Measurements from ENCODE around the gene CDH2.
A peak's percentile ranks its signal among the peaks of the same experiment; 100 is the strongest.

CDH2 gene

DNA sequence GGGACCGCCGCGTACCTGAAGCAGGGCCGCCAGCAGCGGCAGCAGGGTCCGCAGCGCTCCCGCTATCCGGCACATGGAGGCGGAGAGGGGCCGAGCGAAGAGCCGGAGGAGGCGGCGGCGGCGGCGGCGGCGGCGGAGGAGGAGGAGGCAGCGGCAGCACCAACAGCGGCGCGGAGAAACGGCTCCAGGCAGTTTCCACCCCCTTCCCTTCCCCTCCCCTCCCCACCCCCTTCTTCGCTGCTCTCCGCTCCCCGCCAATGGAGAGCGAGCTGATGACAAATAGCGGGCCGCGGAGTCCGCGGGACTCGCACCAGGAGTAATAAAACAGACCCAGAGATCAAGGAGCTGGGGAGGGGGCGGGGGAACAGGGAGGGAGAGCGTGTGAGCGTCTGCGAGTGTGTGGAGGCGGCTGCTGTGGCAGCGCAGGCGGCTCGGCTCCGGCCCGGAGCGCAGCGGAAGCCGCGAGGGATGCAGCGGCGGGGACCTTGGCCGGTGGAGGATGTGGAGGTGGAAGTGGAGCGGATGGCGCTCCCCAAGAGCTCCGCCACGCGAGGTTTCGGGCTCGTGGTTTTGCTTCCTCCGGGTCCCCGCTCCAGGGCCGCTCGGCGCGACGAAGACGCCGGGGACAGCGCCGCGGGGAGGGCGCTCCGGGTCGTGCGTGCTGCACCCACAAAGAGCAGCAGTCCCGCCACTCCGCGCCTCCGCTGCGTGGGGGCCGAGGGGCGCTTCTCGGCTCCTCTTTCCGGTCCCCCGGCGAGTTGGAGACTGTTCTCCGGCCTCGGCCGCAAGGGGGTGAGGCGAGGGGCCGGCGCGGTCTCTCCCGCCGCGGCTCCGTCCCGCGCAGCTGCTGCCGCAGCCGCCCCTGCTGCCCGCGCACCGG is at the start of gene CDH2:
Gene CDH2, minus strand, starts transcription at position 183 of the 880 bp plus-strand sequence. Its CDS starts 108 bp downstream, at position 75.
- DNase-seq: peak in 57 of 58 donors; percentile 34 to 91 (median 78)

GRCh38 chr18:28212060-28212459 is 35.1 kb upstream of the CDH2 start:
- DNase-seq: no peak

GRCh38 chr18:28208712-28209265 is 31.9 kb upstream of the CDH2 start:
- DNase-seq: no peak

- DNase-seq: no peak
Measured at GRCh38 chr18:28208268-28208667, 31.3 kb upstream of the CDH2 start.

- no peak for DNase-seq
Measured at GRCh38 chr18:28204154-28204553, 27.2 kb upstream of the CDH2 start.

GRCh38 chr18:28201056-28201455 is 24.1 kb upstream of the CDH2 start:
- DNase-seq: no peak

DNA sequence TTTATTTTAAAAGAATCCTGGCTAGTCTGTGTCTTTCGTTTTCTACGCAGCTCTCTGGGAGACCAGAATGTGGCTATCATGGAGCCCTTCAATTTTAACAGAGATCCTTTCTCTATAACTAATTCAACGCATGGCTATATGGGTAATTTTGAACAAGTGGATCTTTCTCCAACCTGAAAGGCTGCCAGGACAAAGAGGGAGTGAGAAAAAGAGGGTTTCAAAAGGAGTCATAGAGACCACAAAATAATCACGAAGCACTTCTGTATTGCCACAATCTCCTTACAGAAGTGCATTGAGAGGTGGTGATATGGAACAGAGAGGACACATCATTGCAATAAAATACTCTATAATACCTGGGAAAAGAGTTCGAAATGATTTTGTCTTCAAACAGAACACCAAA is 21.7 kb upstream of the CDH2 start:
- peak in 1 of 58 donors; percentile 3 for DNase-seq

GRCh38 chr18:28193177-28193778 is 16.3 kb upstream of the CDH2 start:
- no peak for DNase-seq

DNA sequence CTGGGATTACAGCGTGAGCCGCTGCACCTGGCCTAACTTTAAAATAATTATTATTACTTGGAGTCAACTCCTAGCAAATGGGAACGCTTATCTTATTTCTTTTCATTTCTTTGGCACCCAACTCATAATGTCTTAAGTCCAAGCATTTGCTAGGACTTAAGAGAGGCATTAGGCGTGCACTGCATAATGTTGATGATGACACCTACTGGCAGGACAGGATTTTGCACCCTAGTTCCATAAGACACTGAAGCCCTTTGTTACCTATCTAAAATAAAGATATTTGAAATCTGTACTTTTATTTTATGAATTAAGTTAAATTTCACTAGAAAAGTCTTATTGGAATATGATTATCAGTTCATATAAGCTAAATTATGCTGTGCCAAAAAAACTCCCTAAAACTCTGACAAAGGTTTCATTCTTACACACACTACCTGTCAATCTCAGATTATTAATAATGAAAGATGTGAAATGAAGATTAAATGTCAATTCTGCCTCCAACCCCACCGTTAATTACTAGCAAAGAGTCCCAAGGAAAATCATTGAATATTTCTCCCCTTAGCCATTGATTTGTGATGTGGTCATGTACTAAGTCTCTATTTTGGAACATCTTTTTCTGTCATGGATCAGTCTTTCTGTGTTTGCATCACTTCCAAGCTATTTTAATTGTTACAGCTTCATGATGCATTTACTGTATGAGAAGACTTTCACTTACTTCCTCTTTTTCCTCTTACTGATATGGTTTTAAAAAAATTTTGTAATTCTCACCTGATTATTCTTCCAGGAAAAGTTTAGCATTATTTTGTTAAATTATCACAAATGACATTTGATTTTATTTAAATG is 12.7 kb upstream of the CDH2 start:
- peak in 1 of 58 donors; percentile 3 for DNase-seq

DNA sequence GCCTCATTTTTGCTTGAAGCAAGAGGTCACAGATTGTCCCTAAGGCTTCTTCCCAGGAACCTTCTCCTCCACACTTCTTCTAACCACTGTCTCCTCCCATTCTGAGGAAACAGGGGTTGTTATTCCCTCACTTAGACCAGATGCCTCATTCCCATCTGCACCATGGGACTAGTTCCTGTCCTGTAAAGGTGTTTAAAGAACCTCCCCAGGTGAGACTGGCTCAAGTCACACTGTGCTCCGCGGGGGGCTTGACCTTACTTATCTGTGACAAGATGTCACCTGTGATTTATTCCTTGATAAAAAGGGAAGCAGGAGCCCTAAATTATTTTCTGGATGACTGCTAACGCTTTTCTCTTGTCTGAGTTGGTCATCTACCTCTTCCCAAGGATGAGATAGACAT is 8.2 kb upstream of the CDH2 start:
- DNase-seq: no peak

DNA sequence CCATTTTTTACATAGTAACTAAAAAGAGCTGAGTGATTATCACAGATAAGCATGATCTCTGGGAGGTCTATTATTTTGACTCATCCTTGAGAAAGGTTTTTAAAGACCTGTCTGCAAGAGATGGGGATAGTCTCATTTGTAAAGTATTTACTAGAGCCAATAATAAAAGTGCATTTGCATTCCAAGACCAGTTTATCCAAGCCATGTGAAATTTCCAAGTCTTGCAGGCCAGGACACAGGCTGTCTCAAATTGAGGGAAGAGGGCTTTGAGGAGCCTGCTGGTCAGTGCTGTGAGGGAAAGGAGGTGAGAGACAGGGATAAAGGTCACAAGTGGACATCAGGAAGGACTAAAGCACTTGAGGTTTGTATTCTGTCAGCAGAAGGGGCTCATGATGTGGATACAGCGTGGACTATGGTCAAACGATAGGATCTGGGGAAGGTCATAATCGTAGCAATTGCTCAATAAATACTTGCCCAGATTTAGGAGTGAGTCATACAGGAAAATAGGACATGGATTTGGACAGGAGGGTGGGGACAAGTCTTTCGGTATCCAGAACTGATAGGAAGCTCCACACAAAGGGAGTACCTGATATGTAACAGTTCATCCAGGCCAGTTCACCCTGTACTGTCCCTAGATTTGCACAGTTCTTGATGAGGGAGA is 6.6 kb upstream of the CDH2 start:
- no peak for DNase-seq

GRCh38 chr18:28181616-28182015 is 4.7 kb upstream of the CDH2 start:
- no peak for DNase-seq

DNA sequence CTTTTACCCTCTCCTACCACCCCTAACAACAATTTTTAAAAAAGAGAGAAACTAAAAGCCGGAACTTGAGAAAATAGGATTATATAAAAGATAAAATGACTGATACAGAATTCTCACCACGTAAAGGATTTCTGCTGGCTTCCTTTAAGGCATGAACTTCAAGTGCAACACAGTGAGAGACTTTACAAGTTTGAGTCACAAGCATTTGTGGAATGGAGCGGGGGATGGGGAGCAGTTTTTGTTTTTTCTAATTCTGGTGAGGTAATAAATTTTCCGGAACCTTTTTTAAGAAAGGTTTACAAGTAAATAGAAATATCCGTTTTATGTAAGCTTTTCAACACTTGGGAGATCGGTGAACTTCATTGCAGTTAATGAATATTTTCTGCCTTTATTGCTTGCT is 1.8 kb upstream of the CDH2 start:
- no peak for DNase-seq

DNA sequence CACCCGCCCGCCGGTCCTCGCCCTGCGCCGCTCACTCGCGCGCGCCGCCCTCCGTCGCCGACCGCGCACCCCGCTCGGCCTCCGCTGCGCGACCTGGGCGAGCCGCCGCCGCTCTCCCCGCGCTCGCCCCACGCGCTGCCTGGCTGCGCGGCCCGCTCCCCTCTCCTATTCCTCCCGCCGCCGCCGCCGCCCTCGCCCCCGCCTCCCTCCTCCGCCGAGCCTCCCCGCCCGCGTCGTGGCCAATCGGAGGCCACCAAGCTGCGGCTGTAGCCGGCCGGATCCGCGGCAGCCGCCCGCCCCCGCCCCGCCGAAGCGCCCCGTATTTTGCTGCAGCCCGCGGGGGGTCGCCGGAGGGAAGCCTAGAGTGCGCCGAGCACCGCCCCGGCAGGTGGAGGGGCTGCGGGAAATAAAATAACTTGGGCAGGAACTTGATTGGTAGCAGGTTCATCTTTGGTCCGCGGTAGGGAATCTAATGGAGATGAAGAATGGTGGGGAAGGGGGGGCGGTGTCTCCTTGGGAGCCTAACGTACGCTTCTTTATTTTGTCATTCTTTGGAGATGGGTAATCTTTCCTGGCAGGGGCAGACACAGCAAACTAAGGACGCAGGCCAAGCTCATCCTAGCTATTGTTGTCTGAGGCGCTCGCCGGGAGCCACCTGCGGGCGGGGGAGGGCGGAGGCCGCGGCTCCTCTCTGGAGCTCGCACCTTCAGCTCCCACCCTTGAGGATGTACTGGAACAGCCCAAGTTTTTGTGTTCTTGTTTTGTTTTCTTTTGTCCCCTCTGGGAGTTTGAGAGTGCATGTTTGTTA is 1.1 kb upstream of the CDH2 start:
- DNase-seq: peak in 57 of 58 donors; percentile 27 to 86 (median 73)

DNA sequence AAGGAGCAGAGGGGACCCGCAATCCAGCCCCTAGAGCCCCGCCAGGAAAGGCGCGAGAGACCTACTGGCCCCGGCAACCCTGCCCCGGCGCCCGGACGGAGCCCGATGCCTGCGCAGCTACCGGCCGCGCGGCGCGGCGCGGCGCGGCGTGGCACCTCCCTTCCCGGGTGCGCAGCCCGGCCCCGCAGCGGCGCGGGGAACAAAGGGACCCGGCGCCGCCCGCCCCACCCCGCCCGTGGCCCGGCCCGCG is 307 bp downstream of the CDH2 start:
- peak in 6 of 58 donors; percentile 19 to 65 (median 50) for DNase-seq

- peak in 29 of 58 donors; percentile 11 to 73 (median 49) for DNase-seq
Measured at GRCh38 chr18:28175930-28176697, 816 bp downstream of the CDH2 start.

DNA sequence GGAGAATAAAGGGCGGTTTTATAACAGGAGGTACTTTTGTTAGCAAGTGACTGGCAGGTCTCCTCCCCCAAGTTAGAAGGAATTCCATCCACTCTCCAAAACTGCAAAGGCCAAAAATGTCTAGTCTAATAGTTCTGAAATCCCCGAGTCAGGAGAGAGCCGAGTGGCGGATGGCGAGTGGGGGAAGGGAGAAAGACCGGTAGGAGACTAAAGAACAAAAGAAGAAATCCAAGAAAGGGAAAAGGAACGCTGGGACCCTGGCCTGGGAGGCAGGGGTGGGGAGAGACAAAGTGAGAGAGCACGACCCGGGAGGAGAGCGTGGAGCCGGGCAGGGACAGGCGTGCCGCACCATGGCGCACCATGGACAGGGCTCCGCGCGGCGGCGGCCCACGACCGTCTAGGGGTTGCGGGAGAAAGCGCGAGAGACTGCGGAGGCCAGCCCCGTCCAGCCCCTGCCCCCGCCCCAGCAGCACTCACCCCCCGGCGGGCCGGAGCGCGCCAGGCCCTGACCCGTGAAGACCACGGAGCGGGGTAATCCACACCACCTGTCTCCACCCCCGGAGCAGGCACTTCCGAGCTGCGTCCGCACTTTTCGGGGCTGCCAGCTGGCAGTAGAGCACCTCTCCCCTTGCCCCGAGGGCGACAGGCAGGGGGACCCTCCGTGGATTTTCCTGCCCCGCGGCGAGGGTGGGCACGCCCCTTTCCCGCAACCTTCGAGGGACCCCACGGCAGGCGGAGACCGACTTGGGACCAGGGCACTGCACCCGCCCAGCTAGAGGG is 1.6 kb downstream of the CDH2 start:
- peak in 35 of 58 donors; percentile 7 to 59 (median 30) for DNase-seq

GRCh38 chr18:28174181-28174905 is 2.6 kb downstream of the CDH2 start:
- DNase-seq: no peak
